Parathyroid adenoma (tissue), 2 donors: ENCODE measurements around the gene NLK.

Experiments used
- H2AFZ ChIP-seq: fragments of 300-600 bp; sonication (generic); one replicate; pipeline ENCODE4 v1.7.0; 2017; ENCODE audit warnings: antibody characterized with exemption, mild to moderate bottlenecking
- H3K27ac ChIP-seq: fragments of 300-600 bp; sonication (generic); one replicate; pipeline ENCODE4 v1.7.0; 2017
- H3K27me3 ChIP-seq: fragments of 300-600 bp; sonication (generic); one replicate; pipeline ENCODE4 v1.7.0; 2017; ENCODE audit warnings: low read length; ENCODE audit not compliant: control insufficient read depth, insufficient read depth
- H3K36me3 ChIP-seq: fragments of 300-600 bp; sonication (generic); one replicate; pipeline ENCODE4 v1.7.0; 2017; ENCODE audit warnings: low read length; ENCODE audit not compliant: control insufficient read depth, insufficient read depth
- H3K4me1 ChIP-seq: fragments of 300-600 bp; sonication (generic); one replicate; pipeline ENCODE4 v1.7.0; 2017; ENCODE audit warnings: control low read depth
- H3K4me2 ChIP-seq: fragments of 300-600 bp; sonication (generic); one replicate; pipeline ENCODE4 v1.7.0; 2017; ENCODE audit warnings: low read length
- H3K4me3 ChIP-seq: fragments of 300-600 bp; sonication (generic); one replicate; pipeline ENCODE4 v1.7.0; 2017; ENCODE audit warnings: low read depth, low read length
- H3K79me2 ChIP-seq: fragments of 300-600 bp; sonication (generic); one replicate; pipeline ENCODE4 v1.7.0; 2017; ENCODE audit warnings: control low read depth
- H3K9ac ChIP-seq: fragments of 300-600 bp; sonication (generic); one replicate; pipeline ENCODE4 v1.7.0; 2017; ENCODE audit warnings: mild to moderate bottlenecking
- H3K9me3 ChIP-seq: fragments of 300-600 bp; sonication (generic); one replicate; pipeline ENCODE4 v1.7.0; 2017; ENCODE audit warnings: low read length; ENCODE audit not compliant: control insufficient read depth
- CTCF ChIP-seq: fragments of 300-600 bp; sonication (generic); IDR thresholded peaks from one replicate; pipeline ENCODE4 v1.7.0; 2017; ENCODE audit warnings: antibody characterized with exemption, mild to moderate bottlenecking
- donor health status: primary hyperparathyroidism.

Gene NLK

GRCh38 chr17:28065706-28066105 is 23.2 kb downstream of the NLK start:
- Histone ChIP-seq H3K4me3 (no peak overlapping the region), H3K79me2 (peaks cover 28% of the 10 kb centered on the region), H3K27ac (no peak overlapping the region), H3K27me3 (no peaks in the 10 kb centered on the region), H3K9me3 (no peaks in the 10 kb centered on the region), H2AFZ (no peak overlapping the region), H3K9ac (no peak overlapping the region), H3K4me2 (no peak overlapping the region), H3K36me3 (no peaks in the 10 kb centered on the region), H3K4me1 (peaks cover 3% of the 10 kb centered on the region)
- TF ChIP-seq CTCF, result no peak

GRCh38 chr17:28069061-28069460 is 26.6 kb downstream of the NLK start:
- no peak overlapping the region for H2AFZ ChIP-seq
- no peak for TF ChIP-seq CTCF
- no peak overlapping the region for H3K27ac ChIP-seq
- no peaks in the 10 kb centered on the region for H3K9me3 ChIP-seq
- no peaks in the 10 kb centered on the region for H3K36me3 ChIP-seq
- H3K27me3 ChIP-seq, result no peaks in the 10 kb centered on the region
- H3K4me1 ChIP-seq, result peaks cover 3% of the 10 kb centered on the region
- H3K4me3 ChIP-seq, result no peak overlapping the region
- peaks cover 36% of the 10 kb centered on the region for H3K79me2 ChIP-seq
- H3K9ac ChIP-seq, result no peak overlapping the region
- H3K4me2 ChIP-seq, result no peak overlapping the region

- Histone ChIP-seq H3K36me3 (no peaks in the 10 kb centered on the region), H2AFZ (no peak overlapping the region), H3K9ac (no peak overlapping the region), H3K4me3 (no peak overlapping the region), H3K4me1 (peaks cover 9% of the 10 kb centered on the region), H3K9me3 (no peaks in the 10 kb centered on the region), H3K79me2 (peaks cover 35% of the 10 kb centered on the region), H3K4me2 (no peak overlapping the region), H3K27me3 (no peaks in the 10 kb centered on the region), H3K27ac (no peak overlapping the region)
- no peak for TF ChIP-seq CTCF
These were observed 28.7 kb downstream of the NLK start for GRCh38 chr17:28071179-28071578.

GRCh38 chr17:28071891-28072606 is 29.6 kb downstream of the NLK start:
- H3K4me1 ChIP-seq, result peaks cover 9% of the 10 kb centered on the region
- no peaks in the 10 kb centered on the region for H3K9me3 ChIP-seq
- H3K27ac ChIP-seq, result no peak overlapping the region
- no peak overlapping the region for H2AFZ ChIP-seq
- TF ChIP-seq CTCF, result no peak
- H3K27me3 ChIP-seq, result no peaks in the 10 kb centered on the region
- no peaks in the 10 kb centered on the region for H3K36me3 ChIP-seq
- H3K4me3 ChIP-seq, result no peak overlapping the region
- H3K9ac ChIP-seq, result no peak overlapping the region
- peaks cover 39% of the 10 kb centered on the region for H3K79me2 ChIP-seq
- no peak overlapping the region for H3K4me2 ChIP-seq

- Histone ChIP-seq H3K9ac (no peak overlapping the region), H3K79me2 (peaks cover 42% of the 10 kb centered on the region), H3K27me3 (no peaks in the 10 kb centered on the region), H3K9me3 (no peaks in the 10 kb centered on the region), H3K4me1 (peaks cover 9% of the 10 kb centered on the region), H3K27ac (no peak overlapping the region), H3K4me2 (no peak overlapping the region), H2AFZ (no peak overlapping the region), H3K4me3 (no peak overlapping the region), H3K36me3 (no peaks in the 10 kb centered on the region)
- no peak for TF ChIP-seq CTCF
These were observed 30.6 kb downstream of the NLK start for GRCh38 chr17:28072936-28073533.
